Stimulated activated CD4-positive, alpha-beta T cell treated with anti-CD3 and anti-CD28 coated beads, Interleukin-15, amount 100 ng/mL, for 24 hours (primary cell): ENCODE data around the gene MAD1L1.

Experiments used
- DNase-seq: peaks from one replicate; pipeline ENCODE4 v3.0.0-alpha.2; 2020

The MAD1L1 gene

GRCh38 chr7:1856161-1856887 is 376.4 kb downstream of the MAD1L1 start:
- DNase-seq = no peak

GRCh38 chr7:1855725-1856160 is 377.0 kb downstream of the MAD1L1 start:
- no peak for DNase-seq

- DNase-seq = no peak
These were observed 377.6 kb downstream of the MAD1L1 start for GRCh38 chr7:1854866-1855724.

GRCh38 chr7:1853986-1854865 is 378.5 kb downstream of the MAD1L1 start:
- DNase-seq = no peak

GRCh38 chr7:1853431-1853985 is 379.2 kb downstream of the MAD1L1 start:
- DNase-seq = no peak

- no peak for DNase-seq
These were observed 380.0 kb downstream of the MAD1L1 start for GRCh38 chr7:1852517-1853430.

- no peak for DNase-seq
These were observed 380.8 kb downstream of the MAD1L1 start for GRCh38 chr7:1851721-1852516.

GRCh38 chr7:1850976-1851571 is 381.7 kb downstream of the MAD1L1 start:
- DNase-seq = no peak

GRCh38 chr7:1850111-1850975 is 382.4 kb downstream of the MAD1L1 start:
- DNase-seq = no peak

GRCh38 chr7:1849351-1850041 is 383.2 kb downstream of the MAD1L1 start:
- DNase-seq = no peak

- DNase-seq = no peak
These were observed 383.8 kb downstream of the MAD1L1 start for GRCh38 chr7:1848911-1849311.

- no peak for DNase-seq
These were observed 384.6 kb downstream of the MAD1L1 start for GRCh38 chr7:1848013-1848640.

- DNase-seq = no peak
These were observed 385.3 kb downstream of the MAD1L1 start for GRCh38 chr7:1847260-1848001.

- no peak for DNase-seq
These were observed 386.2 kb downstream of the MAD1L1 start for GRCh38 chr7:1846331-1847065.

- DNase-seq = no peak
These were observed 387.0 kb downstream of the MAD1L1 start for GRCh38 chr7:1845536-1846311.

GRCh38 chr7:1844951-1845390 is 387.8 kb downstream of the MAD1L1 start:
- no peak for DNase-seq
